NB4 (cell line): ENCODE measurements around the gene FUCA1.
A peak's percentile ranks its signal among the peaks of the same experiment; 100 is the strongest.
"Not testable (repeated sequence)": the region's sequence is repeated elsewhere in the genome, so short reads cannot be mapped to it uniquely, and the experiment has no call there.

Experiments used
- DNase-seq: peaks from one replicate; pipeline ENCODE4 v3.0.0; 2010; ENCODE audit warnings: low read depth
- H3K4me3 ChIP-seq: one replicate; pipeline ENCODE4 v1.5.1; 2011; ENCODE audit warnings: mild to moderate bottlenecking, low read depth, low read length, moderate library complexity
- CTCF ChIP-seq: IDR thresholded peaks from one replicate; pipeline ENCODE4 v1.5.1; 2012; ENCODE audit warnings: low read depth, low read length
- MAX ChIP-seq: IDR thresholded peaks from 2 replicates; pipeline ENCODE4 v1.6.1; 2011; ENCODE audit warnings: low read depth, low read length
- MYC ChIP-seq: IDR thresholded peaks from 2 replicates; pipeline ENCODE4 v1.6.1; 2011; ENCODE audit warnings: low read depth, low read length
- POLR2A ChIP-seq: IDR thresholded peaks from 2 replicates; pipeline ENCODE4 v1.6.1; 2011; ENCODE audit warnings: mild to moderate bottlenecking; ENCODE audit not compliant: insufficient read length; ENCODE audit errors: extremely low read depth

Gene FUCA1

GRCh38 chr1:23837908-23838307 is 30.2 kb downstream of the FUCA1 start:
- no peak overlapping the region for H3K4me3 ChIP-seq
- no peak for DNase-seq
- TF ChIP-seq MAX: no peak
- TF ChIP-seq POLR2A: no peak
- no peak for TF ChIP-seq CTCF
- TF ChIP-seq MYC: no peak

DNA sequence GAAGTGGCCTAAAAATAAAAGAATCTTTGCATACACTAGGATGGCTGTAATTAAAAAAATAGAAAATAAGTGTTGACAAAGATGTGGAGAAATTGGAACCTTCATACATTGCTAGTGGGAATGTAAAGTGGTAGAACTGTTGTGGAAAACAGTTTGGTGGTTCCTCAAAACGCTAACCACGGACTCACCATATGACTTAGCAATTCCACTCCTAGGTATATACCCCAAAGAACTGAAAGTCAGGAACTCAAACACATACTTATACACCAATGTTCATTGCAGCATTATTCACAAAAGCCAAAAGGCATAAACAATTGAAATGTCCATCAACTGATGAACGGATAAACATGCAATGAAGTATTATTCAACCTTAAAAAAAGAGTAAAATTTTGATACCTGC is 32.1 kb downstream of the FUCA1 start:
- TF ChIP-seq MAX (no peak), MYC (no peak), CTCF (no peak), POLR2A (no peak)
- DNase-seq: peak; percentile 64
- H3K4me3 ChIP-seq: no peak overlapping the region

DNA sequence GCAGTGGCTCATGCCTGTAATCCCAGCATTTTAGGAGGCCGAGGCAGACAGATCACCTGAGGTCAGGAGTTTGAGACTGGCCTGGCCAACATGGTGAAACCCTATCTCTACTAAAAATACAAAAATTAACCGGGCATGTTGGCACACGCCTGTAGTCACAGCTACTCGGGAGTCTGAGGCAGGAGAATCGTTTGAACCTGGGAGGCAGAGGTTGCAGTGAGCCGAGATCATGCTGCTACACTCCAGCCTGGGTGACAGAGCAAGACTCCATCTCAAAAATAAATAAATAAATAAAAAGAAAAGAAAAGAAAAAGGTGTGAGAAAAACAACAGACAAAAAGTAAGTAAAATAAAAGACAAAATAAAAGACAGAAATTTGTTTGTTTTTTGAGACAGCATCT is 33.9 kb downstream of the FUCA1 start:
- not testable (repeated sequence) for DNase-seq, H3K4me3 ChIP-seq

- no peak overlapping the region for H3K4me3 ChIP-seq
- no peak for TF ChIP-seq MYC
- no peak for TF ChIP-seq MAX
- TF ChIP-seq POLR2A: no peak
- no peak for TF ChIP-seq CTCF
- DNase-seq: no peak
These were observed 40.4 kb downstream of the FUCA1 start for GRCh38 chr1:23827717-23828116.

DNA sequence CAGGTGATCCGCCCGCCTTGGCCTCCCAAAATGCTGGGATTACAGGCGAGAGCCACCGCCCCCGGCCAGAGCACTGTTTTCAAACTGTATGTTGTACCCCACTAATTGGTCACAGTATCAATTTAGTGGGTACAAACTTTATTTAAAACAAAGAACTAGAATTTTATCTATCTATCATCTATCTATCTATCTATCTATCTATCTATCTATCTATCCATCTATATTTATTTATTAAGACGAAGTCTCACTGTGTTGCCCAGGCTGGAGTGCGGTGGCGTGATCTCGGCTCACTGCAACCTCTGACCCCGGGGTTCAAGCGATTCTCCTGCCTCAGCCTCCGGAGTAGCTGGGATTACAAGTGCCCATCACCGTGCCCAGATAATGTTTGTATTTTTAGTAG is 41.5 kb downstream of the FUCA1 start:
- not testable (repeated sequence) for DNase-seq, H3K4me3 ChIP-seq

- DNase-seq: no peak
- peak overlapping the region; percentile 79 for H3K4me3 ChIP-seq
These were observed 42.1 kb downstream of the FUCA1 start for GRCh38 chr1:23825762-23826522.

More at GRCh38 chr1:23825762-23826522, 42.1 kb downstream of the FUCA1 start:
- TF ChIP-seq MAX (no peak), MYC (no peak), POLR2A (no peak), CTCF (no peak)
